HG02943 (cell line): ENCODE results near the gene IFNW1.

ENCODE experiments used
- ATAC-seq: cut with Tn5 transposase; IDR thresholded peaks from one replicate; pipeline ENCODE4 v1.9.1; 2021; ENCODE audit warnings: mild to moderate bottlenecking, low read depth, moderate library complexity; ENCODE audit not compliant: unreplicated experiment

Gene IFNW1

GRCh38 chr9:21110708-21111576, 30.7 kb downstream of the IFNW1 start:
- no peak for ATAC-seq

GRCh38 chr9:21104787-21105186, 36.8 kb downstream of the IFNW1 start:
- no peak for ATAC-seq

DNA sequence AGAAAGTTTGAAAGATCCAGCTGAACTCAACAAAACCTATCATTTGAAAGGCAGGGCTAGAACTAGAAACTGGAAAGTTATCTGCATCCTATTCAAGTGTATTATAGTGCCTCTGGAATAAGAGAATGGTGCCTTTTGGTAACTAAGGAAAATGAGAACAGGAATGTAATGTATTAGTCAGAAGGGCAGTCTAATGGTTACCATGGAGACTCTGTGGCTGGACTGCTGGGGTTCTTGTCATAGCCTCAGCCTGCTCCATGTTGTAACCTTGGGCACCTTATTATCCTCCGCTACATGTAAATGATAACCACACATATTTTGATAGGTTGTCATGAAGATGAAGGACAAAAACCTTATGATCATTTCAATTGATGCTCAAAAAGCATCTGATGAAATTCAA, 39.3 kb downstream of the IFNW1 start:
- no peak for ATAC-seq

GRCh38 chr9:21097817-21098216, 43.8 kb downstream of the IFNW1 start:
- no peak for ATAC-seq

- no peak for ATAC-seq
Measured at GRCh38 chr9:21096901-21097255, 44.8 kb downstream of the IFNW1 start.

DNA sequence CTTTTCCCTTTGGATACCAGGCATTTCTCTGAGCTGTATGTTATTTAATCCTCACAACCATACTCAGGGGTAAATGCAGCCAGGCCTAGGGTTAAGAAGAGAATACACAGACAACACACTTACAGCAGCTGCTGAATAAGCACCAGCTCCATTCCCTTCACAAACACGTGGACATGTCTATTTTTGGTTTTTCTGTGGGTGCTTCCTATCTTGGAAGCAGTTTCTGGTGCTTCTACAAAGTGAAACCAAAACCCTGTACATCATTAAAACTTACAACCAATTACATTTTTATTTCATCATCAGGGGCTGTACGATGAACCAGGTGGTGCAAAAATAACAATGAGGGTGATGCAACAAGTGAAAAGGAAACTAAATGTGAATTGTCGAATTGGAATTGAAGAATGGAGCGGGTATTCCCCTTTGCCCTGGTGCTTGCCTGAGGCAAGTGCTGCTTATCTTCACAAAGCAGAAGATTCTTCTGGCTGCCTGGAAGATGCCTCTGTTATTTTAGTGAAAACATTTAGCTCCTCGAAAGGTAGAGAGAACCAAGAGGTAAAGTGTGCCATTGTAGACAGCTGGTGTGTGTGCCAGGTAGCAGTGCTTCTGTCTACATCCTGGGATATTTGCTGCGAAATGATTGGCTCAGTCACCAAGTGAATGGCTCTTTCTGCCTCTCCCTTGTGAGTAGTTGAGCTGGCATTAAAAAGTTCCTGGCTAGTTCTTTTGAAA, 45.3 kb downstream of the IFNW1 start:
- no peak for ATAC-seq

DNA sequence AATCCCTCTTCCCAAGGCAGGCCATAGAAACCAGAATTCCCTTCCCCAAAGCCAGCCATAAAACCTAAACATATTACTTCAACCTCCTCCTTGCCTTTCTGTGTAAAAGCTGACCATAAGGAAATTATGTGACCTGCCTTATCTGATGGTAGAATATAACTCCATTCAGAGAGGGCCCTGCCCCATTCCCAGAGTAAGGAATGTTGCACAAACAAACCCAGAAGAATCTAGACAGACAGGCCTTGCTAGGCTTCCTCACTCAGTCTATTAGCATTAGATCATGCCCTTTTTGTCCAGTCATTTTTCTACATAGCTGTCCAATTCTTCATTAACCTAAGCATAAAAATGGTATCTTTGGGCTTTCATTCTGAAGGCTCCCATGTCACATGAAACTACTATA, 46.1 kb downstream of the IFNW1 start:
- ATAC-seq: no peak
